Upper lobe of left lung (tissue), 4 donors: Measurements from ENCODE around the gene APOA1.

ENCODE experiments used
- POLR2A ChIP-seq, 4 donors: fragments of 450-650 bp; IDR thresholded peaks; one replicate each; pipeline ENCODE4 v1.5.1; 2016 to 2017; ENCODE audit warnings: antibody characterized with exemption in 4 of 4, mild to moderate bottlenecking in 2 of 4
- POLR2AphosphoS5 ChIP-seq, 2 donors: sonication (generic); formaldehyde crosslinking; IDR thresholded peaks; one replicate each; pipeline ENCODE4 v1.5.1; 2017; ENCODE audit warnings: antibody characterized with exemption in 2 of 2
- TF ChIP-seq, protein P1 (sequence below), 6 experiments: fragments of 450-650 bp in 4 of 6; fragments of 200-600 bp in 2 of 6; sonication (generic) in 2 of 6; IDR thresholded peaks; one replicate each; pipeline ENCODE4 v1.5.1; 2016 to 2019; ENCODE audit warnings: antibody characterized with exemption in 6 of 6

DNA sequence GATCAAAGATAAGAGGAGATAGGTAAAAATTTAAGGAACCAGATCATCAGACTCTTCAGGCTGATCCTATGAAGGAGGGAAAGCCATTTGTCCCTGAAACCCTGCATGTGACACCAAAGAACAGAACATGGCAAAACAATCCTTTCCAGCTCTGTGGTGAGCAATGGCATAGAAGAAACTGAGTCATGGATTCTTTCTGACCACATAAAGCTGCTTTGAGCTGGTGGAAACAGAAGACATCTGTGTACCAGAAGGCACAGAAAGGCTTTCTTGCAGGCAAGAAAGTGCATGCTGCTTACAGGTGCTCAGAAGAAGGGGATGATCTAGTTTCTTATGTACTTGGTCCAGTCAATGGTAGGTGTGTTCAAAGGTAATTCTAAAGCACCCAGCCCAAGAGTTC, 45.0 kb upstream of the APOA1 start:
- TF ChIP-seq, protein P1, sequence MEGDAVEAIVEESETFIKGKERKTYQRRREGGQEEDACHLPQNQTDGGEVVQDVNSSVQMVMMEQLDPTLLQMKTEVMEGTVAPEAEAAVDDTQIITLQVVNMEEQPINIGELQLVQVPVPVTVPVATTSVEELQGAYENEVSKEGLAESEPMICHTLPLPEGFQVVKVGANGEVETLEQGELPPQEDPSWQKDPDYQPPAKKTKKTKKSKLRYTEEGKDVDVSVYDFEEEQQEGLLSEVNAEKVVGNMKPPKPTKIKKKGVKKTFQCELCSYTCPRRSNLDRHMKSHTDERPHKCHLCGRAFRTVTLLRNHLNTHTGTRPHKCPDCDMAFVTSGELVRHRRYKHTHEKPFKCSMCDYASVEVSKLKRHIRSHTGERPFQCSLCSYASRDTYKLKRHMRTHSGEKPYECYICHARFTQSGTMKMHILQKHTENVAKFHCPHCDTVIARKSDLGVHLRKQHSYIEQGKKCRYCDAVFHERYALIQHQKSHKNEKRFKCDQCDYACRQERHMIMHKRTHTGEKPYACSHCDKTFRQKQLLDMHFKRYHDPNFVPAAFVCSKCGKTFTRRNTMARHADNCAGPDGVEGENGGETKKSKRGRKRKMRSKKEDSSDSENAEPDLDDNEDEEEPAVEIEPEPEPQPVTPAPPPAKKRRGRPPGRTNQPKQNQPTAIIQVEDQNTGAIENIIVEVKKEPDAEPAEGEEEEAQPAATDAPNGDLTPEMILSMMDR (IDR thresholded peaks at IDR 0.05) = no peak
- TF ChIP-seq POLR2A (IDR thresholded peaks at IDR 0.05) = no peak
- TF ChIP-seq POLR2AphosphoS5 (IDR thresholded peaks at IDR 0.05) = no peak
